22Rv1 (cell line): ENCODE results near the gene GAST.

Source experiments
- CTCF ChIP-seq: fragments of 450-650 bp; IDR thresholded peaks from 2 replicates; pipeline ENCODE4 v1.5.1; 2017; ENCODE audit warnings: mild to moderate bottlenecking
- ZFX ChIP-seq: fragments of 450-650 bp; IDR thresholded peaks from 2 replicates; pipeline ENCODE4 v1.6.1; 2017; ENCODE audit warnings: antibody characterized with exemption, borderline replicate concordance

- TF ChIP-seq CTCF (no peak), ZFX (no peak)
Observed at GRCh38 chr17:41707803-41708669, 4.1 kb upstream of the GAST start.
